ENCODE results near the gene LSAMP. TPM values are rescaled to one million over a fixed set of nuclear protein-coding genes. Genes with fewer than 3 reads are reported as not detected.

LSAMP gene
- total and polyA plus RNA-seq, 9 of the 15 experiments (the other 6 are each of a cell fraction or from before 2014, with no cell fraction given) = 0.09 to 0.11 TPM; not detected in 7

DNA sequence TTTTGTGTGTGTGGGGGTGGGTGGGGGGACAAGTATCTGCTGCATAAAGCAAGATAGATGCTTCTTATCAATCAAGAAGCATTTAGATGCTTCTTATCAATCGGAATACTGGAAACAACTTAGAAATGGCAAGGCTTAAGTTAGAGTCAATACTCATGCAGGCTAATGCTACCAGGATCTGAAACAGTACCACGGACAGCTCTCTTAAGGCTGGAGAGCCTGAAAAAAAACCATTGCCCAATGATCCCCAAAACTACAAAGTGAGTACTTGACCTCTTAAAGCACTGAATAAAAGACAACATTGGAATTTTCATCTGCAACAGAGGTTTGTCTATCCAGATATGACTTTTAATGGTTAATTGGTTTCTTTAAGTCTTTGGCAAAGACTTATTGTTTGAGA lies 559.7 kb downstream of the LSAMP start:
- 0% methylated on average over 2 of the region's 2 CpGs for WGBS (ENCODE audit: insufficient coverage, low coverage, missing lambda C conversion rate)
- Histone ChIP-seq H3K9ac (ENCODE audit: insufficient read depth in 1 of 2, low read depth in 2 of 2, low read length in 2 of 2) (no peak overlapping the region), H3K9me3 (replicated peaks; ENCODE audit: control insufficient read depth, insufficient read depth, low read depth, low read length) (no peaks in the 10 kb centered on the region), H3K4me1 (replicated peaks in 1 of 2; ENCODE audit: control insufficient read depth in 2 of 2, insufficient read depth in 2 of 2, low read length in 2 of 2) (no peaks in the 10 kb centered on the region), H3K9me1 (ENCODE audit: control insufficient read depth, insufficient read depth, low read length) (no peaks in the 10 kb centered on the region), H2AFZ (ENCODE audit: low read depth, low read length) (no peak overlapping the region), H3K4me2 (ENCODE audit: insufficient read depth, low read length) (no peak overlapping the region), H3K36me3 (ENCODE audit: control insufficient read depth, insufficient read depth, low read length) (no peaks in the 10 kb centered on the region), H3K4me3 (no peak overlapping the region), H3K79me2 (ENCODE audit: control insufficient read depth, insufficient read depth, low read length) (no peaks in the 10 kb centered on the region), H4K20me1 (replicated peaks; ENCODE audit: control insufficient read depth, insufficient read depth, low read length) (no peaks in the 10 kb centered on the region), H3K27me3 (ENCODE audit: control insufficient read depth in 2 of 2, insufficient read depth in 2 of 2, low read length in 2 of 2) (no peaks in the 10 kb centered on the region), H3K27ac (ENCODE audit: extremely low read depth, low read depth, low read length) (no peak overlapping the region)
- ATAC-seq = no peak
- peak in 1 of 4 experiments; percentile 2 for DNase-seq (ENCODE audit: extremely low read depth in 1 of 4, low spot score in 3 of 4)
- ChIA-PET POLR2A (interaction anchor here (0.6 kb wide), 1 partner anchor 125 kb away, joined by 4 read pairs; no protein-coding TSS in a partner anchor), CTCF (ENCODE audit: low intra/inter-chr PET ratio) (no interaction called here)
- intact Hi-C loops (cut with micrococcal nuclease) = no loop called here
- FAIRE-seq = no peak
- in situ Hi-C loops (cut with MboI) = no loop called here
- no TSS peak for BruUV-seq (replicated peaks)
- TF ChIP-seq MIER1 (IDR thresholded peaks at IDR 0.05; ENCODE audit: low read depth) = peak; percentile 71; the same call in 1 of the 2 replicates
- no peak for TF ChIP-seq MAFK (IDR thresholded peaks at IDR 0.05; ENCODE audit: low read length)
- TF ChIP-seq, protein P1, sequence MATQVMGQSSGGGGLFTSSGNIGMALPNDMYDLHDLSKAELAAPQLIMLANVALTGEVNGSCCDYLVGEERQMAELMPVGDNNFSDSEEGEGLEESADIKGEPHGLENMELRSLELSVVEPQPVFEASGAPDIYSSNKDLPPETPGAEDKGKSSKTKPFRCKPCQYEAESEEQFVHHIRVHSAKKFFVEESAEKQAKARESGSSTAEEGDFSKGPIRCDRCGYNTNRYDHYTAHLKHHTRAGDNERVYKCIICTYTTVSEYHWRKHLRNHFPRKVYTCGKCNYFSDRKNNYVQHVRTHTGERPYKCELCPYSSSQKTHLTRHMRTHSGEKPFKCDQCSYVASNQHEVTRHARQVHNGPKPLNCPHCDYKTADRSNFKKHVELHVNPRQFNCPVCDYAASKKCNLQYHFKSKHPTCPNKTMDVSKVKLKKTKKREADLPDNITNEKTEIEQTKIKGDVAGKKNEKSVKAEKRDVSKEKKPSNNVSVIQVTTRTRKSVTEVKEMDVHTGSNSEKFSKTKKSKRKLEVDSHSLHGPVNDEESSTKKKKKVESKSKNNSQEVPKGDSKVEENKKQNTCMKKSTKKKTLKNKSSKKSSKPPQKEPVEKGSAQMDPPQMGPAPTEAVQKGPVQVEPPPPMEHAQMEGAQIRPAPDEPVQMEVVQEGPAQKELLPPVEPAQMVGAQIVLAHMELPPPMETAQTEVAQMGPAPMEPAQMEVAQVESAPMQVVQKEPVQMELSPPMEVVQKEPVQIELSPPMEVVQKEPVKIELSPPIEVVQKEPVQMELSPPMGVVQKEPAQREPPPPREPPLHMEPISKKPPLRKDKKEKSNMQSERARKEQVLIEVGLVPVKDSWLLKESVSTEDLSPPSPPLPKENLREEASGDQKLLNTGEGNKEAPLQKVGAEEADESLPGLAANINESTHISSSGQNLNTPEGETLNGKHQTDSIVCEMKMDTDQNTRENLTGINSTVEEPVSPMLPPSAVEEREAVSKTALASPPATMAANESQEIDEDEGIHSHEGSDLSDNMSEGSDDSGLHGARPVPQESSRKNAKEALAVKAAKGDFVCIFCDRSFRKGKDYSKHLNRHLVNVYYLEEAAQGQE (IDR thresholded peaks at IDR 0.05; ENCODE audit: borderline replicate concordance) = peak; percentile 91
- TF ChIP-seq, protein P1 (CRISPR knock-in tag; IDR thresholded peaks at IDR 0.05; ENCODE audit: low read depth) = peak; percentile 79
- TF ChIP-seq, protein P2, sequence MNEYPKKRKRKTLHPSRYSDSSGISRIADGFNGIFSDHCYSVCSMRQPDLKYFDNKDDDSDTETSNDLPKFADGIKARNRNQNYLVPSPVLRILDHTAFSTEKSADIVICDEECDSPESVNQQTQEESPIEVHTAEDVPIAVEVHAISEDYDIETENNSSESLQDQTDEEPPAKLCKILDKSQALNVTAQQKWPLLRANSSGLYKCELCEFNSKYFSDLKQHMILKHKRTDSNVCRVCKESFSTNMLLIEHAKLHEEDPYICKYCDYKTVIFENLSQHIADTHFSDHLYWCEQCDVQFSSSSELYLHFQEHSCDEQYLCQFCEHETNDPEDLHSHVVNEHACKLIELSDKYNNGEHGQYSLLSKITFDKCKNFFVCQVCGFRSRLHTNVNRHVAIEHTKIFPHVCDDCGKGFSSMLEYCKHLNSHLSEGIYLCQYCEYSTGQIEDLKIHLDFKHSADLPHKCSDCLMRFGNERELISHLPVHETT (CRISPR knock-in tag; conservative IDR thresholded peaks at IDR 0.05 in 1 of 2, IDR thresholded peaks at IDR 0.05 in 1 of 2) = no peak
- no peak for TF ChIP-seq TRIM24 (IDR thresholded peaks at IDR 0.05)
- TF ChIP-seq STAG1 (CRISPR knock-in tag; IDR thresholded peaks at IDR 0.05; ENCODE audit: borderline replicate concordance) = no peak
- TF ChIP-seq FOXJ2 (tag; IDR thresholded peaks at IDR 0.05) = no peak
- TF ChIP-seq, protein P3, sequence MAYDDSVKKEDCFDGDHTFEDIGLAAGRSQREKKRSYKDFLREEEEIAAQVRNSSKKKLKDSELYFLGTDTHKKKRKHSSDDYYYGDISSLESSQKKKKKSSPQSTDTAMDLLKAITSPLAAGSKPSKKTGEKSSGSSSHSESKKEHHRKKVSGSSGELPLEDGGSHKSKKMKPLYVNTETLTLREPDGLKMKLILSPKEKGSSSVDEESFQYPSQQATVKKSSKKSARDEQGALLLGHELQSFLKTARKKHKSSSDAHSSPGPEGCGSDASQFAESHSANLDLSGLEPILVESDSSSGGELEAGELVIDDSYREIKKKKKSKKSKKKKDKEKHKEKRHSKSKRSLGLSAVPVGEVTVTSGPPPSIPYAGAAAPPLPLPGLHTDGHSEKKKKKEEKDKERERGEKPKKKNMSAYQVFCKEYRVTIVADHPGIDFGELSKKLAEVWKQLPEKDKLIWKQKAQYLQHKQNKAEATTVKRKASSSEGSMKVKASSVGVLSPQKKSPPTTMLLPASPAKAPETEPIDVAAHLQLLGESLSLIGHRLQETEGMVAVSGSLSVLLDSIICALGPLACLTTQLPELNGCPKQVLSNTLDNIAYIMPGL (CRISPR knock-in tag; IDR thresholded peaks at IDR 0.05) = no peak
- no peak for TF ChIP-seq SRSF7 (optimal IDR thresholded peaks at IDR 0.05; ENCODE audit: low read depth, low read length)
- peak; percentile 89 for TF ChIP-seq EHMT2 (IDR thresholded peaks at IDR 0.05)
- no peak for TF ChIP-seq GATAD2A (IDR thresholded peaks at IDR 0.05)
- TF ChIP-seq ZBED1 (IDR thresholded peaks at IDR 0.05) = no peak
